A204.1 (cell line): ENCODE measurements around the gene PSAT1.

Source experiments
- FAIRE-seq: peaks from 2 replicates; lab custom pipeline; 2012; peaks lifted over from hg19 to GRCh38; lab: Jason Lieb, UNC

The PSAT1 gene

DNA sequence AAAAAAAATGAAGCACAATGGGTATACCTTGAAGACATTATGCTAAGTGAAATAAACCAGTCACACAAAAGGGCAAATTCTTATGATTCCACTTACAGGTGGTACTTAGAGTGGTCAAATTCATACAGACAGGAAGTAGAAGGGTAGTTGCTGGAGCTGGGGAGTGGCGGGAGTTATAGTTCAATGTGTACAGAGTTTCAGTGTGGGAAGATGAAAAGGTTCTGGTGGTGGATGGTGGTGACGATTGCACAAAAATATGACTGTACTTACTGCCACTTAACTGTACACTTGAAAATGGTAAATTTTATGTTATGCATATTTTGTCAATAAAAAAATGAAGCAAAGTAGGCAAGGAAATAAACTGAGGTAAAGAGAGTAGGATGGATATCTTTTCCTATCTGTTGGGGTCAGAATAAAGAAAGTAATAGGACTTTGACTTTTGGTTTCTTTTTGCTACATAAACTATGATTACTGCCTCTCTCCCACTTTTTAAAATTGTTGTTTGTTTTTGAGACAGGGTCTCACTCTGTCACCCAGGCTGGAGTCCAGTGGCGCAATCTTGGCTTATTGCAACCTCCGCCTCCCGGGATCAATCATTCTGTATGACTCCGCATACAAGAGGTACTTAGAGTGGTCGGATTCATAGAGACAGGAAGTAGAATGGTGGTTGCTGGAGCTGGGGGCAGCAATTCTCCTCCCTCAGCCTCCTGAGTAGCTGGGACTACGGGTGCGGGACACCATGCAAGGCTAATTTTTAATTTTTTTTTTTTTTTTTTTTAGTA, 4.0 kb upstream of the PSAT1 start:
- no peak for FAIRE-seq

- FAIRE-seq, result no peak
These were observed 2.4 kb upstream of the PSAT1 start for GRCh38 chr9:78294290-78295176.

GRCh38 chr9:78295177-78295575, 1.7 kb upstream of the PSAT1 start:
- no peak for FAIRE-seq

DNA sequence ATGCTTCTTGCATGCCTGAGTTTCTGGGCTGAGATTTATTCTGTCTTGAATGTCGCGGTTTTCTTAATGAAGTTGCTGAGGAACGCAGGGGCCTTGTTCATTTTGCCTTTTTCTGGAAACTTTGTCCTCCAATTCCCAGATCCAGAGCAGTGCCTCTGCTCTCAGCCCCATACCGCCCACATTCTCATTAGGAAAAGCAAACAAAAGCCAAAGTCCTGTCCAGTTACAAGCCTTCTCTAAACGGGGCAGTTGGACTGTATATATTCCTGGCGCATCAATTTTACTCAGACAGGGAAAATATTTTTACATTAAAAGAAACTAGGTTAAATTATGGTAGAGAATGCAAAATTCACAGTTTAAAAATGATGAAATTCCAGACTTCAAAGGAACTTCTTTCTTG, 1.2 kb upstream of the PSAT1 start:
- FAIRE-seq, result no peak

DNA sequence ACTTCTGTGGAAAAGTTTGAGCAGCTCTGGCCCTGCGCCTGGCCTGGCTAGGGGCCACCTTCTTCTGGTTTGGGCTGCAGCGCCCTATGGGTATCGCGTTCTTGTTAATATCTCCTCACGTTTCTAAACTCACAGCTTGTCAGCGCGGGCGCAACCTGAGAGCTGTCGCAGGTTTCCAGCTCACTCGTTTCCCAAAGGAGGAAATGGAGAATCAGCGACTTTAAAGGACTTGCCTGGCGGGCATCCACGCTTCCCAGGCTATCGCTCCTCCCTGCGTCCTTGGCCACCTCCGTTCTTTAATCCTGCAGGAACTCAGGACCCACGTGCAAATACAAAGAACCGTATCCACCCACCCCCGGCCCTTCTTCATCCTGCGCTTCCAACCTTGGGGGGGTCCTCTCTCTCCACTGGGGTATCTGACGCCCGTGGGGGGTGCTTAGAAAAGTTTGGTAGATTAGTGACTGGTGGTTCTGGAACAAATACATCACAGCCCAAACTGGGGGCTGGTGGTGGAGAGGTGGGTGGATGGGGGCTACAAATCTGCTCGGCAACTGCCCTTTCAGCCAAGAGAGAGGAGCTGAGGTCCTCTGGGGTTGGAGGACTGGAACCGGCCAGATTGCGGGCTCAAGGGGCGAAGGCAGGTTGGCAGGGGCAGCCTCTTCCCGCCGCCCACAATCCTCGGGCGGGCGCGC, 578 bp upstream of the PSAT1 start:
- no peak for FAIRE-seq

GRCh38 chr9:78297672-78297961, 692 bp downstream of the PSAT1 start:
- FAIRE-seq, result no peak

DNA sequence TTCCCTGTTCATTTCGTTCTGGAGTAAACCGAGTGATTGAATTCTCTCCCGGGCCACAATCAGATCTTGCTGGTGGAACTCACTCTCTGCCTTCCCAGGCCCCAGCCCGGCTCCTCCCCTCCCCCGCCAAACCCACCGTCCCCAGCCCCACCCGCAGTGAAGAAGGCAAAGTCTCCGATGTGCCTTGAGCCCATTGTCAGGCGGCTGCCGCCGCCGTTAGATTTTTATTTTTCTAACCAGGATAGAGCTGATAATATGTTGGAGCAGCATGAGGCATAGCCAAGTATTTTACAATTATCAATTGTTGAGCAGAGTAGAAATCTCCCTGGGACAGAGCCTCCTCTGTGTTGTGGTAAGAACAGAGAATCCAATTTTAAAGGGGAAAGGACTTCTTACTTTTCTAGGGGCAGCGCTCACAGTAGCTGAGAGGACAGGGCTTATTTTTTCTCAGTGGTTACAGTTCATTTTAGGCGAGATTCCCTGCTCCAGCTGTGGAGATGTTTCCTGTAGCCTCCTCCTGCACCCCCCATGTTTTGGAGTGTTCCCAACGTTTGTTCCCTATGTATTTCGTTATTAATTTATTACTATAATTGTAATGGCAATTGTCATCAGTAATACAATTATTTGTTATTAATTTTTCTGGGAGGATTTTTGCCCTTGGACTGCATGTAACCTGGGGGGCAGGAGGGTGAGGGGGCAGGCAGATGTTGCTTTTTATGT, 1.3 kb downstream of the PSAT1 start:
- no peak for FAIRE-seq

GRCh38 chr9:78300209-78300608, 3.3 kb downstream of the PSAT1 start:
- FAIRE-seq, result no peak

GRCh38 chr9:78301466-78301865, 4.5 kb downstream of the PSAT1 start:
- FAIRE-seq, result no peak

- FAIRE-seq, result no peak
These were observed 6.6 kb downstream of the PSAT1 start for GRCh38 chr9:78303377-78304062.

GRCh38 chr9:78304357-78304756, 7.4 kb downstream of the PSAT1 start:
- no peak for FAIRE-seq

DNA sequence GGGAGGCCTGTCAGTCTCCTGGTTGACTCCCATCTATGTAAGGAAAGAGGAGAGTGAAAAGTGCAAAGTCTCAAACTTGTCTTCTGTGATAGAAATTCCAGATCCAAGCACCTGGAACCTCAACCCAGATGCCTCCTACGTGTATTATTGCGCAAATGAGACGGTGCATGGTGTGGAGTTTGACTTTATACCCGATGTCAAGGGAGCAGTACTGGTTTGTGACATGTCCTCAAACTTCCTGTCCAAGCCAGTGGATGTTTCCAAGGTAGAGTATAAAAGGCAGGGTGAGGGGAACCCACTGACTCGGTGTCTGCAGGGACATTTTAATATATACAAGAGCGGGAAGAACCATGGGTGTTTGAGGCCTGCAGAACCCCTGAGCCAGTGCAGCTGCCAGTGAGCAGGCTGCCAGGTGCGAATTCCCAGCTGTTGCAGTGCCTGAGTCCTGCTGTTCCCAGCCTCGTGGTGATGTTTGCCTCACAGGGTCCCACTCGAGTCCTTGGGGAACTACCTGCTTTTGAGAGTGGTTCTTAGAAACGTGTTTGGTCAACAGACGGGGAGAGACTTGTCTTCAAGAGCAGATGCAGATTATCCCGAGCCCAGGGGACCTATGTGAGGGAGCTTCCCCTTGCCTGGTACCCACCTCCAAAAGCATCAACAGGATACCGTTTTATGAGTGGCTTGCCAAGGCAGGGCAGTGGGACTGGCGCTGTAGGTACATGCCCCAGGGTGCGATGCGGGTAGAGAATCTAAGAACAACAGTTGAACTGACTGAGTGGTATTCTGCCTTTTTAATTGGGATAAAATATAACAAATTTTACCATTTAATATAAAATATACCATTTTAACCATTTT, 9.5 kb downstream of the PSAT1 start:
- FAIRE-seq, result no peak

GRCh38 chr9:78307360-78307759, 10.4 kb downstream of the PSAT1 start:
- no peak for FAIRE-seq

- FAIRE-seq, result no peak
These were observed 12.1 kb downstream of the PSAT1 start for GRCh38 chr9:78309066-78309465.

DNA sequence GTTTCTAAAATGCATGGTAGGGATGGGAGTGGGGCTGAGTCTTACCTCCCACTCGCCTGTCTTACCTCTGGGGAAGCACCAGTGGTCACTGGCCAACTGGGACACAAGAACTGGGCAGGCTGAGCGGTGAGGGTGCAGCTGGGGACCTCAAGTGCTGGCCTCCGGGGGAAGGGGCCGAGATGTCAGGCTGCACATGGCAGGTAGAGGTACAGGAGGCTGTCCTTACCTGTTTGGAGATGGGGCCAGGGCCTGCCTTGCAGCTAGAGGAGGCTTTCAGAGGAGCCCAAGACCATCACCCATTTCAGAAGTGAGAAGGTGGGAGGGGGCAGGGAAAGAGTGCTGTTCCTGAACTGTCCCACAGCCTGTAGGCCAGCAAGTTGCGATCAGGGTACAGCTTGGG, 14.2 kb downstream of the PSAT1 start:
- no peak for FAIRE-seq

DNA sequence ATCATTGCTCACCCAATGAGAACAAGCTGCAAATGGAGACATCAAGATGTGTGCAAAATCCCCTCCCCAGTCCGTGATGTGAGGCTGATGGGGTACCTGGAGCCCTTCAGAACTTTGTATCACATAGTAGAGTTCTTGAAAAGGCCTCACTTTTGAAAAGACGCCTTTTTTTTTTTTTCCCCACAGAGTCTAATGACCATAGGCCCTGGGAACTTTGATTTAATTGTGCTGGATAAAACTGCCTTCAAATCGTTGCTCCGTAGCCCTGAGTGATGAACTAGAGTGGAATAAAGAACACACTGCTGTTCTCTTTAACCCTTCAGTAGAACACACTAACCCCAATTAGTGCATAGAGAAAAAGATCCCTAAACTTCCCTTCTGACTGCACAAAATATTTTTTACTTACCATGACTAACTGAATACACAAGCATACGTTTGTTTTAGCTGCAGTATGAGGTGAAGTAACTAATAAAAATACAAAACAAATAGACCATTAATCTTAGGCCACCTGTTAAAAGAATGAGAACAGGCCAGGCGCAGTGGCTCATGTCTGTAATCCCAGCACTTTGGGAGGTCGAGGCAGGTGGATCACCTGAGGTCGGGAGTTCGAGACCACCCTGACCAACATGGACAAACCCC, 15.1 kb downstream of the PSAT1 start:
- FAIRE-seq, result no peak

GRCh38 chr9:78314550-78314949, 17.6 kb downstream of the PSAT1 start:
- FAIRE-seq, result no peak

DNA sequence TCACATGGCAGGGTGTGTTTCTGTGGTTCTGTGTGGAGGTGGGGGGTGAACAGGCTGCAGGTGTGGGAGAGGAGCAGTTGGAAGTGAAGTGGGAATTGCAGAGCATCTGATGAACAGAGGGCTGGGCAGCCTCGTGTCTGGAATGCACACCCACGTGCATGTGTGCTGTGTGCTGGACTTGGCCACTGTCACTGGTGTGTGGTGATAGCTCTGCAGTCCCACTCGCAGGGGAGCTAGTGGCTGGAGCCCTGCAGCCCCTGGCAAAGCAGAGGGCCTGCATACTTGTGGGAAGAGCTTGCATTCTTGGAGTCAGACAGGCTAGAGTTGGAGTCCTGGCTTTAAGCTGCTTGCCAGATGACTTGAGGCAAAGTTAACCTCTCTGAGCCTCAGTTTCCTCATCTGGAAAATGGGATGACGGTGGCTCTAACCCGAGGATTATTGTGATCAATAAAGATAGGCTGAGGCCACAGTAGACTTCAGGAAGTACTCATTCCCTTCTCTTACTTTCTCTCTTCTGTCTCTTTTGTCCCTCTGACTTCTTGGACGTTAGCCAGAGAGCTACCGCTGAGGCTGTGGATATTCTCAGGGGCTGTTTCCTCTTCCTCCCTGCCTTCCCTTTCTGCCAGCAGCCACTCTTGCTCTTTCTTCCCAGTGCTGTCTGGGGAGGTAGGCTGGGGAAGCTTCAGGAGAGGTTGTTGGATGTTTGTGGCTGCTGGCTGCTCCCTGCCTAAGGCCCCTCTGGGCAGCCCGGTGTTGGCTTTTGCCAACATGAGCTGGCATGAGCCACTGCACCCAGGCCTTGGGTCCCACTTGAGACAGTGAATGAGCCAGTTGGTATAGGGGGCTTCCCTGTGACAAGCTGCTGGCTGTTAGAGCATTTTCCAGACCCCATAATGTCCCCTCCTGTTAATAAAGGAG, 18.3 kb downstream of the PSAT1 start:
- FAIRE-seq, result no peak

DNA sequence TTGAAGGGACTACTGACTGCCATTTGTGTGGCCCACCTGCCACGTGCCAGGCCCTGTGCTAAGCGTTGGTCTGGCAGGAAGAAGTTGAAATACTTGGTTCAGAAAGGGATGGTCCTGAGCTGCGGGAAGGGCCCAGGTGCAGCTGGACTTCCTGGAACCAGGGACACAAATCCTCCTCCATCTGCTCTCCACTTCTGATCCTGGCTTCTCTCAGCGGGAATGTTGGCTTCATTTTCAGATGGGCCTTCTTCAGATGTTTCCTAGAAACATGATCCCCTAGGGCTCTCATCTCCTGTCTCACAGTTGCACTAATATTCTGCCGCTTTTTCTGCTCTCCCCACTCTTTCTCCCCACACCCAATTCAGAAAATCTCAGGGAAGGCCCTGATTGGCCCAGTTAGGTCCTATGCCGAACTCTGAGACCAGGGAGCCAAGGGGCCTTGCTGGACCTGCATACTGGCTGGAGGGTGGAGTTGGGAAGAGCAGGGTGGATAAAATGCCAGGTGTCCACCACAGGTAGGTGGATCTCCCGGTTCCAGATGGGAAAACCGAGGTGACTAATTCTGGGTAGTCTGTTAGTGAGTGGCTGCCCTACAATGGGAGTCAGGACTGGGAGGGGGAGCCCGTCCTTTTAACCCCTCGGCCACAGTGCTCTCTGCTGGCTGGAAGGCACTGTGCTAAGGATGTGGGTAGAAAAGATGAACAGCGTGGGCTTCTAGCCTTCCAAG, 19.4 kb downstream of the PSAT1 start:
- no peak for FAIRE-seq
